A549 (cell line): ENCODE data around the gene PPM1L. TPM values are rescaled to one million over a fixed set of nuclear protein-coding genes. Genes with fewer than 3 reads are reported as not detected.

Experiments used
- ATAC-seq, 2 experiments: fragments of 200-7000 bp in 1 of 2; fragments of >200 bp in 1 of 2; cut with Nextera tagmentation in 1 of 2; cut with Tn5 transposase in 1 of 2; 3 replicates each; pipeline versions ENCODE4 v1.8.0 to v1.9.1; 2018 to 2020; ENCODE audit warnings: mild to moderate bottlenecking in 1 of 2, moderate library complexity in 1 of 2
- CTCF ChIA-PET: fragments of 300-600 bp; sonication (Branson Sonifier 250); formaldehyde crosslinking; extraction: SDS; loops from one replicate; lab custom pipeline; 2021; ENCODE audit warnings: antibody characterized with exemption, inconsistent platforms; lab: Yijun Ruan, JAX
- POLR2A ChIA-PET: fragments of 350-600 bp; formaldehyde crosslinking; extraction: SDS; loops from one replicate; lab custom pipeline; 2021; ENCODE audit warnings: antibody characterized with exemption, inconsistent platforms; lab: Yijun Ruan, JAX
- DNase-seq, 2 experiments: peaks; one replicate each; pipeline versions ENCODE4 v3.0.0 to v3.0.0-alpha.2; 2011 to 2016; ENCODE audit warnings: low read depth in 1 of 2, low spot score in 1 of 2
- FAIRE-seq: peaks from 2 replicates; lab custom pipeline; 2011; peaks lifted over from hg19 to GRCh38; lab: Jason Lieb, UNC
- H3K27ac ChIP-seq, 2 experiments: fragments of >200 bp; sonication (Bioruptor Twin); formaldehyde crosslinking; 3 replicates each; pipeline ENCODE4 v1.5.1; 2016 to 2017
- H3K4me1 ChIP-seq: fragments of >200 bp; sonication (Bioruptor Twin); formaldehyde crosslinking; 3 replicates; pipeline ENCODE4 v1.6.1; 2016
- H3K4me2 ChIP-seq: fragments of >200 bp; sonication (Bioruptor Twin); formaldehyde crosslinking; 3 replicates; pipeline ENCODE4 v1.6.1; 2016
- H3K4me3 ChIP-seq: fragments of >200 bp; sonication (Bioruptor Twin); formaldehyde crosslinking; 3 replicates; pipeline ENCODE4 v1.5.1; 2016
- H3K9me3 ChIP-seq: fragments of >200 bp; sonication (Bioruptor Twin); formaldehyde crosslinking; 3 replicates; pipeline ENCODE4 v1.6.1; 2016
- CBX2 ChIP-seq: fragments of 200-600 bp; sonication (generic); IDR thresholded peaks from 2 replicates; pipeline ENCODE4 v1.6.1; 2016; ENCODE audit warnings: low read depth, mild to moderate bottlenecking, borderline replicate concordance
- CHD2 ChIP-seq: fragments of 150-350 bp; IDR thresholded peaks from 2 replicates; pipeline ENCODE4 v1.6.1; 2014; ENCODE audit warnings: low read length; ENCODE audit not compliant: partially characterized antibody
- EP300 ChIP-seq, 2 experiments: fragments of >200 bp; sonication (Bioruptor Twin); formaldehyde crosslinking; IDR thresholded peaks; 2 replicates in 1 of 2; 3 replicates in 1 of 2; pipeline ENCODE4 v1.6.1; 2016 to 2017
- ESRRA ChIP-seq: fragments of 150-350 bp; IDR thresholded peaks from 2 replicates; pipeline ENCODE4 v1.6.1; 2014; ENCODE audit warnings: mild to moderate bottlenecking, low read length, borderline replicate concordance
- GATA3 ChIP-seq: IDR thresholded peaks from 2 replicates; pipeline ENCODE4 v1.6.1; 2012; ENCODE audit warnings: borderline replicate concordance
- HOXA7 ChIP-seq: fragments of 250-450 bp; sonication (Bioruptor Pico); IDR thresholded peaks from 2 replicates; pipeline ENCODE4 v1.5.0; 2020; ENCODE audit warnings: mild to moderate bottlenecking, moderate library complexity
- HOXB5 ChIP-seq: fragments of 250-450 bp; sonication (Bioruptor Pico); IDR thresholded peaks from 2 replicates; pipeline ENCODE4 v1.5.0; 2020; ENCODE audit warnings: mild to moderate bottlenecking, moderate library complexity
- JUNB ChIP-seq: fragments of >200 bp; sonication (Bioruptor Twin); formaldehyde crosslinking; IDR thresholded peaks from 2 replicates; pipeline ENCODE4 v1.6.1; 2016
- KDM1A ChIP-seq: fragments of 200-600 bp; sonication (generic); IDR thresholded peaks from 2 replicates; pipeline ENCODE4 v1.6.1; 2016; ENCODE audit warnings: low read depth, mild to moderate bottlenecking
- MAFK ChIP-seq: fragments of 450-650 bp; IDR thresholded peaks from 2 replicates; pipeline ENCODE4 v1.6.1; 2014; ENCODE audit not compliant: partially characterized antibody
- MYC ChIP-seq: IDR thresholded peaks from 2 replicates; pipeline ENCODE4 v1.6.1; 2012; ENCODE audit warnings: mild to moderate bottlenecking, inconsistent platforms, low read length, improper control_type of control experiment, borderline replicate concordance
- NPAS2 ChIP-seq: fragments of 250-450 bp; sonication (Bioruptor Pico); IDR thresholded peaks from 2 replicates; pipeline ENCODE4 v1.8.0; 2022; ENCODE audit warnings: mild to moderate bottlenecking, moderate library complexity, borderline replicate concordance
- NR3C1 ChIP-seq: fragments of >200 bp; sonication (Bioruptor Twin); formaldehyde crosslinking; IDR thresholded peaks from 3 replicates; pipeline ENCODE4 v1.6.1; 2017
- POLR2AphosphoS2 ChIP-seq: conservative IDR thresholded peaks from 2 replicates; pipeline ENCODE4 v1.6.1; 2012; ENCODE audit warnings: low read length, improper control_type of control experiment, inconsistent platforms
- RFX5 ChIP-seq: fragments of 450-650 bp; IDR thresholded peaks from 2 replicates; pipeline ENCODE4 v1.7.1; 2014; ENCODE audit warnings: antibody characterized with exemption, mild to moderate bottlenecking, moderate library complexity
- RNF2 ChIP-seq: fragments of 200-600 bp; sonication (generic); IDR thresholded peaks from 2 replicates; pipeline ENCODE4 v1.6.1; 2016; ENCODE audit warnings: low read depth, mild to moderate bottlenecking, antibody characterized with exemption, moderate library complexity, borderline replicate concordance
- SMC3 ChIP-seq: fragments of >200 bp; sonication (Bioruptor Twin); formaldehyde crosslinking; IDR thresholded peaks from 3 replicates; pipeline ENCODE4 v1.6.1; 2018; ENCODE audit warnings: inconsistent platforms
- SREBF2 ChIP-seq: fragments of 450-650 bp; IDR thresholded peaks from 2 replicates; pipeline ENCODE4 v1.6.1; 2014; ENCODE audit warnings: mild to moderate bottlenecking, moderate library complexity
- TFCP2L1 ChIP-seq: fragments of 250-450 bp; sonication (Bioruptor Pico); IDR thresholded peaks from 2 replicates; pipeline ENCODE4 v1.5.0; 2021; ENCODE audit warnings: mild to moderate bottlenecking
- TP53 ChIP-seq: fragments of 250-450 bp; sonication (Bioruptor Pico); IDR thresholded peaks from 2 replicates; pipeline ENCODE4 v1.5.0; 2021; ENCODE audit warnings: mild to moderate bottlenecking, moderate library complexity
- WGBS: methylation state at CpG from one replicate; pipeline ENCODE4 v1.1.6; 2017; ENCODE audit errors: missing lambda C conversion rate; 5-methylcytosine and 5-hydroxymethylcytosine counted together
- polyA plus RNA-seq, 4 experiments: library from polyadenylated mRNA; depleted of rRNA in 3 of 4; stranded (reverse); fragments of >200 nt; fragmentation: RNase III in 1 of 4; extraction: RNeasy Plus Mini Kit Qiagen cat#74134 plus additional on column Dnase treatment in 1 of 4; gene quantifications; 2 replicates in 3 of 4; 3 replicates in 1 of 4; pipeline ENCODE4 v1.2.3, GENCODE V29; 2011 to 2017
- TF ChIP-seq, protein P1 (sequence below): fragments of 150-350 bp; IDR thresholded peaks from 2 replicates; pipeline ENCODE4 v1.6.1; 2014; ENCODE audit warnings: low read depth, mild to moderate bottlenecking, low read length
- TF ChIP-seq, protein P2 (sequence below): fragments of 200-600 bp; sonication (generic); IDR thresholded peaks from 2 replicates; pipeline ENCODE4 v1.6.1; 2016; ENCODE audit warnings: antibody characterized with exemption, mild to moderate bottlenecking, moderate library complexity
- TF ChIP-seq, protein P3 (sequence below): fragments of 450-650 bp; IDR thresholded peaks from 2 replicates; pipeline ENCODE4 v1.6.1; 2014; ENCODE audit warnings: antibody characterized with exemption
- TF ChIP-seq, protein P4 (sequence below): fragments of 250-450 bp; sonication (Bioruptor Pico); IDR thresholded peaks from 2 replicates; pipeline ENCODE4 v1.5.0; 2020; ENCODE audit warnings: low read depth, mild to moderate bottlenecking, moderate library complexity

PPM1L gene
- polyA plus RNA-seq, 2 of the 4 experiments (the other 2 are of a cell fraction) = 0.27 to 0.45 TPM

DNA sequence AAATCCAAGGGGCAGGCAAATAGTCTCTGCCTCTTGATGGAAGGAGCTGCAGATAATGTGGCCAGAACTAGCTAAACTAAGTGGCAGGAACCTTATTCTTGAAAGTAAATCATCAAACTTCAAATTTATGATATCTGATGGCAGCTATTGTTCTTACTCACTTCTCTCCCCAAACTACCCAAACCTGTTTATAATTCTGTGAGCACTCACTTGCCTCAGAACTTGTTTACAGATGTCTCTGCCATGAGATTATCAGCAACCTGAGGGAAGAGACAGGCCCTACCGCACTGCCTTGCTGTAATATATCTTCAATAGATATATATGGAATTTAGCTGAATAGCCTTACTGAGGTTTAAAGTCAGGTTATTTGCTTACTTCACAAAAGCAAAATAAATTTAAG is 351.3 kb downstream of the PPM1L start:
- FAIRE-seq (no peak), ATAC-seq (no peak), DNase-seq (no peak)
- ChIA-PET POLR2A (no interaction called here), CTCF (interaction anchor here (0.8 to 1.5 kb wide), 2 partner anchors 11 to 168 kb away, joined by 3 to 4 read pairs; no protein-coding TSS in a partner anchor)
- Histone ChIP-seq H3K27ac (no peak overlapping the region), H3K4me1 (no peaks in the 10 kb centered on the region), H3K9me3 (no peaks in the 10 kb centered on the region), H3K4me2 (no peak overlapping the region), H3K4me3 (no peak overlapping the region)
- TF ChIP-seq RFX5 (no peak), CHD2 (no peak), POLR2AphosphoS2 (no peak), TP53 (CRISPR knock-in tag) (no peak), RNF2 (no peak), KDM1A (no peak), EP300 (IDR thresholded peaks at IDR 0.05) (no peak), CBX2 (no peak)
- 75% methylated on average over 1 of the region's 1 CpG for WGBS

DNA sequence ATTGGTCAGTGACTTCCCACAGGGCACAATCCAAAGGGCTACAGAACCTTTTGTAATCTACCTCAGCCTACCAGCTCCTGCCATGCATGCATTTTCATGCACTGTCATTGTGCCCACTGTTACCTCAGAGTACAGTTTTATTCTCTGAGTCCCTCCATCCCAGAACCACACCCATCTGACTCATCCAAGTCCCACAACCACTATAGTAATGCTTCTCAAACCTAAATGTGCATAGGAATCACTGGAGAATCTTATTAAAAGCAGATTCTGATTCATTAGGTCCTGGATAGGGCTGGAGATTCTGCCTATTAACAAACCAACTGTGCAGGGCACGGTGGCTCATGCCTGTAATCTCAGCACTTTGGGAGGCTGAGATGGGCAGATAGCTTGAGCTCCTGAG is 352.8 kb downstream of the PPM1L start:
- 23% methylated on average over 1 of the region's 1 CpG for WGBS
- no peak overlapping the region for H3K4me3 ChIP-seq
- H3K9me3 ChIP-seq = no peaks in the 10 kb centered on the region
- no peak for ATAC-seq
- H3K4me1 ChIP-seq = no peaks in the 10 kb centered on the region
- no peak overlapping the region for H3K27ac ChIP-seq
- ChIA-PET CTCF (interaction anchor here (1.5 kb wide), 1 partner anchor 12 kb away, joined by 4 read pairs; no protein-coding TSS in a partner anchor), POLR2A (no interaction called here)
- DNase-seq = peak in 1 of 2 experiments; percentile 3
- no peak for FAIRE-seq
- TF ChIP-seq HOXB5 (CRISPR knock-in tag) (no peak), TFCP2L1 (CRISPR knock-in tag) (no peak), CBX2 (no peak), MAFK (no peak), ESRRA (no peak), NR3C1 (no peak), MYC (no peak), GATA3 (no peak), SMC3 (no peak), HOXA7 (CRISPR knock-in tag) (no peak), SREBF2 (no peak), NPAS2 (CRISPR knock-in tag) (no peak), JUNB (no peak), KDM1A (no peak)
- TF ChIP-seq, protein P1, sequence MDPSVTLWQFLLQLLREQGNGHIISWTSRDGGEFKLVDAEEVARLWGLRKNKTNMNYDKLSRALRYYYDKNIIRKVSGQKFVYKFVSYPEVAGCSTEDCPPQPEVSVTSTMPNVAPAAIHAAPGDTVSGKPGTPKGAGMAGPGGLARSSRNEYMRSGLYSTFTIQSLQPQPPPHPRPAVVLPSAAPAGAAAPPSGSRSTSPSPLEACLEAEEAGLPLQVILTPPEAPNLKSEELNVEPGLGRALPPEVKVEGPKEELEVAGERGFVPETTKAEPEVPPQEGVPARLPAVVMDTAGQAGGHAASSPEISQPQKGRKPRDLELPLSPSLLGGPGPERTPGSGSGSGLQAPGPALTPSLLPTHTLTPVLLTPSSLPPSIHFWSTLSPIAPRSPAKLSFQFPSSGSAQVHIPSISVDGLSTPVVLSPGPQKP = no peak
- TF ChIP-seq, protein P2, sequence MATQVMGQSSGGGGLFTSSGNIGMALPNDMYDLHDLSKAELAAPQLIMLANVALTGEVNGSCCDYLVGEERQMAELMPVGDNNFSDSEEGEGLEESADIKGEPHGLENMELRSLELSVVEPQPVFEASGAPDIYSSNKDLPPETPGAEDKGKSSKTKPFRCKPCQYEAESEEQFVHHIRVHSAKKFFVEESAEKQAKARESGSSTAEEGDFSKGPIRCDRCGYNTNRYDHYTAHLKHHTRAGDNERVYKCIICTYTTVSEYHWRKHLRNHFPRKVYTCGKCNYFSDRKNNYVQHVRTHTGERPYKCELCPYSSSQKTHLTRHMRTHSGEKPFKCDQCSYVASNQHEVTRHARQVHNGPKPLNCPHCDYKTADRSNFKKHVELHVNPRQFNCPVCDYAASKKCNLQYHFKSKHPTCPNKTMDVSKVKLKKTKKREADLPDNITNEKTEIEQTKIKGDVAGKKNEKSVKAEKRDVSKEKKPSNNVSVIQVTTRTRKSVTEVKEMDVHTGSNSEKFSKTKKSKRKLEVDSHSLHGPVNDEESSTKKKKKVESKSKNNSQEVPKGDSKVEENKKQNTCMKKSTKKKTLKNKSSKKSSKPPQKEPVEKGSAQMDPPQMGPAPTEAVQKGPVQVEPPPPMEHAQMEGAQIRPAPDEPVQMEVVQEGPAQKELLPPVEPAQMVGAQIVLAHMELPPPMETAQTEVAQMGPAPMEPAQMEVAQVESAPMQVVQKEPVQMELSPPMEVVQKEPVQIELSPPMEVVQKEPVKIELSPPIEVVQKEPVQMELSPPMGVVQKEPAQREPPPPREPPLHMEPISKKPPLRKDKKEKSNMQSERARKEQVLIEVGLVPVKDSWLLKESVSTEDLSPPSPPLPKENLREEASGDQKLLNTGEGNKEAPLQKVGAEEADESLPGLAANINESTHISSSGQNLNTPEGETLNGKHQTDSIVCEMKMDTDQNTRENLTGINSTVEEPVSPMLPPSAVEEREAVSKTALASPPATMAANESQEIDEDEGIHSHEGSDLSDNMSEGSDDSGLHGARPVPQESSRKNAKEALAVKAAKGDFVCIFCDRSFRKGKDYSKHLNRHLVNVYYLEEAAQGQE = no peak
- TF ChIP-seq, protein P3, sequence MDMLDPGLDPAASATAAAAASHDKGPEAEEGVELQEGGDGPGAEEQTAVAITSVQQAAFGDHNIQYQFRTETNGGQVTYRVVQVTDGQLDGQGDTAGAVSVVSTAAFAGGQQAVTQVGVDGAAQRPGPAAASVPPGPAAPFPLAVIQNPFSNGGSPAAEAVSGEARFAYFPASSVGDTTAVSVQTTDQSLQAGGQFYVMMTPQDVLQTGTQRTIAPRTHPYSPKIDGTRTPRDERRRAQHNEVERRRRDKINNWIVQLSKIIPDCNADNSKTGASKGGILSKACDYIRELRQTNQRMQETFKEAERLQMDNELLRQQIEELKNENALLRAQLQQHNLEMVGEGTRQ = no peak
- TF ChIP-seq, protein P4, sequence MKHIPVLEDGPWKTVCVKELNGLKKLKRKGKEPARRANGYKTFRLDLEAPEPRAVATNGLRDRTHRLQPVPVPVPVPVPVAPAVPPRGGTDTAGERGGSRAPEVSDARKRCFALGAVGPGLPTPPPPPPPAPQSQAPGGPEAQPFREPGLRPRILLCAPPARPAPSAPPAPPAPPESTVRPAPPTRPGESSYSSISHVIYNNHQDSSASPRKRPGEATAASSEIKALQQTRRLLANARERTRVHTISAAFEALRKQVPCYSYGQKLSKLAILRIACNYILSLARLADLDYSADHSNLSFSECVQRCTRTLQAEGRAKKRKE (CRISPR knock-in tag) = no peak
- no peak overlapping the region for H3K4me2 ChIP-seq
